HL-60 (cell line): ENCODE results near the gene MSI2.

Experiments
- POLR2AphosphoS5 ChIP-seq: IDR thresholded peaks from 2 replicates; pipeline ENCODE4 v1.6.1; 2012; ENCODE audit warnings: low read depth
- SPI1 ChIP-seq: IDR thresholded peaks from 2 replicates; pipeline ENCODE4 v1.6.1; 2012; ENCODE audit warnings: low read depth, mild to moderate bottlenecking, borderline replicate concordance
- TF ChIP-seq, protein P1 (sequence below): IDR thresholded peaks from one replicate; pipeline ENCODE4 v1.5.1; 2011; ENCODE audit warnings: low read length, control low read depth, inconsistent platforms; ENCODE audit not compliant: insufficient read depth
- TF ChIP-seq, protein P2 (sequence below): IDR thresholded peaks from 2 replicates; pipeline ENCODE4 v1.6.1; 2012; ENCODE audit warnings: low read depth; ENCODE audit not compliant: insufficient replicate concordance

DNA sequence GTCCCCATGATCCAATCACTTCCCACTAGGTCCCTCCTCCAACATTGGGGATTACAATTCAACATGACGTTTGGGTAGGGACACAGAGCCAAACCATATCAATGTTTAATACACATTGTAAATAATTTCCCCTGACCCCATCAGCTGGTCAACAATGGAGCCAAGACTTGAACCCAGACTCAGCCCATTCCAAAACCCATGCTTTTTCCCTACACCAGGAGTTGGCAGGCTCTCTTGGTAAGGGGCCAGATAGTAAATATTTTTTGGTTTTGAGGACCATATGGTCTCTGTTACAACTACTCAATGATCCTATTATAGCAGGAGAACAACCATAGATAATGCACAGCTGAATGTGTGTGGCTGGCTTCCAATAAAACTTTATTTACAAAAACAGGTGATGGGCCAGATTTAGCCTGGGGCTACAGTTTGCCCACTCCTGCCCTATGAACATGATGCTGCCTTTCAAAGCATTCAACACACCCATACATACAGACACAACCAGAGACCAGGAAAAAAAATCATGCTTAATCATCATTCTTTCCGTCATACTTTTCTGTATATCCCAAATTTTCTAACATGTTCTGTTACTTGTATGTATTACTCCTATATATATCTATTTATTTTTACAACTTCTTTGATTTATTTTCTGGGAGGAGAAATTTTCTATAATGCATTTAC is 22.1 kb upstream of the MSI2 start:
- TF ChIP-seq, protein P1, sequence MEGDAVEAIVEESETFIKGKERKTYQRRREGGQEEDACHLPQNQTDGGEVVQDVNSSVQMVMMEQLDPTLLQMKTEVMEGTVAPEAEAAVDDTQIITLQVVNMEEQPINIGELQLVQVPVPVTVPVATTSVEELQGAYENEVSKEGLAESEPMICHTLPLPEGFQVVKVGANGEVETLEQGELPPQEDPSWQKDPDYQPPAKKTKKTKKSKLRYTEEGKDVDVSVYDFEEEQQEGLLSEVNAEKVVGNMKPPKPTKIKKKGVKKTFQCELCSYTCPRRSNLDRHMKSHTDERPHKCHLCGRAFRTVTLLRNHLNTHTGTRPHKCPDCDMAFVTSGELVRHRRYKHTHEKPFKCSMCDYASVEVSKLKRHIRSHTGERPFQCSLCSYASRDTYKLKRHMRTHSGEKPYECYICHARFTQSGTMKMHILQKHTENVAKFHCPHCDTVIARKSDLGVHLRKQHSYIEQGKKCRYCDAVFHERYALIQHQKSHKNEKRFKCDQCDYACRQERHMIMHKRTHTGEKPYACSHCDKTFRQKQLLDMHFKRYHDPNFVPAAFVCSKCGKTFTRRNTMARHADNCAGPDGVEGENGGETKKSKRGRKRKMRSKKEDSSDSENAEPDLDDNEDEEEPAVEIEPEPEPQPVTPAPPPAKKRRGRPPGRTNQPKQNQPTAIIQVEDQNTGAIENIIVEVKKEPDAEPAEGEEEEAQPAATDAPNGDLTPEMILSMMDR, result no peak
- TF ChIP-seq POLR2AphosphoS5 (no peak), SPI1 (no peak)
- TF ChIP-seq, protein P2, sequence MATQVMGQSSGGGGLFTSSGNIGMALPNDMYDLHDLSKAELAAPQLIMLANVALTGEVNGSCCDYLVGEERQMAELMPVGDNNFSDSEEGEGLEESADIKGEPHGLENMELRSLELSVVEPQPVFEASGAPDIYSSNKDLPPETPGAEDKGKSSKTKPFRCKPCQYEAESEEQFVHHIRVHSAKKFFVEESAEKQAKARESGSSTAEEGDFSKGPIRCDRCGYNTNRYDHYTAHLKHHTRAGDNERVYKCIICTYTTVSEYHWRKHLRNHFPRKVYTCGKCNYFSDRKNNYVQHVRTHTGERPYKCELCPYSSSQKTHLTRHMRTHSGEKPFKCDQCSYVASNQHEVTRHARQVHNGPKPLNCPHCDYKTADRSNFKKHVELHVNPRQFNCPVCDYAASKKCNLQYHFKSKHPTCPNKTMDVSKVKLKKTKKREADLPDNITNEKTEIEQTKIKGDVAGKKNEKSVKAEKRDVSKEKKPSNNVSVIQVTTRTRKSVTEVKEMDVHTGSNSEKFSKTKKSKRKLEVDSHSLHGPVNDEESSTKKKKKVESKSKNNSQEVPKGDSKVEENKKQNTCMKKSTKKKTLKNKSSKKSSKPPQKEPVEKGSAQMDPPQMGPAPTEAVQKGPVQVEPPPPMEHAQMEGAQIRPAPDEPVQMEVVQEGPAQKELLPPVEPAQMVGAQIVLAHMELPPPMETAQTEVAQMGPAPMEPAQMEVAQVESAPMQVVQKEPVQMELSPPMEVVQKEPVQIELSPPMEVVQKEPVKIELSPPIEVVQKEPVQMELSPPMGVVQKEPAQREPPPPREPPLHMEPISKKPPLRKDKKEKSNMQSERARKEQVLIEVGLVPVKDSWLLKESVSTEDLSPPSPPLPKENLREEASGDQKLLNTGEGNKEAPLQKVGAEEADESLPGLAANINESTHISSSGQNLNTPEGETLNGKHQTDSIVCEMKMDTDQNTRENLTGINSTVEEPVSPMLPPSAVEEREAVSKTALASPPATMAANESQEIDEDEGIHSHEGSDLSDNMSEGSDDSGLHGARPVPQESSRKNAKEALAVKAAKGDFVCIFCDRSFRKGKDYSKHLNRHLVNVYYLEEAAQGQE, result no peak
